Suprapubic skin (tissue), 3 donors: ENCODE results near the gene RPLP2.

Source experiments
- CTCF ChIP-seq, 2 donors: fragments of 200-600 bp in 1 of 2; fragments of 450-650 bp in 1 of 2; sonication (generic) in 1 of 2; IDR thresholded peaks; one replicate each; pipeline ENCODE4 v1.5.1; 2016 to 2019; ENCODE audit warnings: antibody characterized with exemption in 2 of 2, mild to moderate bottlenecking in 1 of 2, moderate library complexity in 1 of 2
- POLR2A ChIP-seq, 2 donors: fragments of 450-650 bp; IDR thresholded peaks; one replicate each; pipeline ENCODE4 v1.6.1; 2017; ENCODE audit warnings: antibody characterized with exemption in 2 of 2, mild to moderate bottlenecking in 2 of 2, moderate library complexity in 2 of 2

- TF ChIP-seq CTCF (IDR thresholded peaks at IDR 0.05) (no peak), POLR2A (IDR thresholded peaks at IDR 0.05) (no peak)
Measured at GRCh38 chr11:766936-767210, 42.9 kb upstream of the RPLP2 start.
